ENCODE data around the gene HOMER3.
"Not testable (repeated sequence)": the region's sequence is repeated elsewhere in the genome, so short reads cannot be mapped to it uniquely, and the experiment has no call there.

The HOMER3 gene

GRCh38 chr19:18922228-18922985 is 18.6 kb downstream of the HOMER3 start:
- DNase-seq = no peak

DNA sequence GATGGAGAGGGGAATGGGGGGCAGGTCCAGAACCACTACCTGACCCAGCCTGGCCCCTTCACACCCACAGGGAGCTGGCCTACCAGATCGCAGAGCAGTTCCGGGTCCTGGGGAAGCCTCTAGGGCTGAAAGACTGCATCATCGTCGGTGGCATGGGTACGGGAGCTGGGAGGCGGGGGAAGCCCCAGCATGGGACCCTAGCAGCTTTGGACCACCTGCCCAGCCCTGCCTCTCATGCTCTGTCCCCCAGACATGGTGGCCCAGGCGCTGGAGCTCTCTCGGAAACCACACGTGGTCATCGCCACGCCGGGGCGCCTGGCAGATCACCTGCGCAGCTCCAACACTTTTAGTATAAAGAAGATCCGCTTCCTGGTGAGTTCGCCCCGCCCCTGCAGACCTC is 19.4 kb downstream of the HOMER3 start:
- DNase-seq = no peak

GRCh38 chr19:18920400-18920799 is 20.6 kb downstream of the HOMER3 start:
- no peak for DNase-seq

DNA sequence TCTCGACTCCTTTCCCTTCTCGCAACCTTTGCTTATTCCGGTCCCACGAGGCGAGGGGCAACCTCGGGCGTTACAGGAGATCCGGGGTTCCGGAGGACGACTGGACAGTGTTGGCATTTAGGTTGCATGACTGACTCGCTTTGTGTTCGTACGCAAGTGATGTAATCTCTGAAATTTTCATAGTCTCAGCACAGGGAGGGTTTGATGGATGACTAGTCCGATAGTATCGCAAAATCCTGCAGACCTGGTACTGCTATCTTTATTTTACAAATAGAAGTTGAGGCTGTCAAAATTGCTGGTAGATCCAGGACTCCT is 21.2 kb downstream of the HOMER3 start:
- no peak for DNase-seq

DNA sequence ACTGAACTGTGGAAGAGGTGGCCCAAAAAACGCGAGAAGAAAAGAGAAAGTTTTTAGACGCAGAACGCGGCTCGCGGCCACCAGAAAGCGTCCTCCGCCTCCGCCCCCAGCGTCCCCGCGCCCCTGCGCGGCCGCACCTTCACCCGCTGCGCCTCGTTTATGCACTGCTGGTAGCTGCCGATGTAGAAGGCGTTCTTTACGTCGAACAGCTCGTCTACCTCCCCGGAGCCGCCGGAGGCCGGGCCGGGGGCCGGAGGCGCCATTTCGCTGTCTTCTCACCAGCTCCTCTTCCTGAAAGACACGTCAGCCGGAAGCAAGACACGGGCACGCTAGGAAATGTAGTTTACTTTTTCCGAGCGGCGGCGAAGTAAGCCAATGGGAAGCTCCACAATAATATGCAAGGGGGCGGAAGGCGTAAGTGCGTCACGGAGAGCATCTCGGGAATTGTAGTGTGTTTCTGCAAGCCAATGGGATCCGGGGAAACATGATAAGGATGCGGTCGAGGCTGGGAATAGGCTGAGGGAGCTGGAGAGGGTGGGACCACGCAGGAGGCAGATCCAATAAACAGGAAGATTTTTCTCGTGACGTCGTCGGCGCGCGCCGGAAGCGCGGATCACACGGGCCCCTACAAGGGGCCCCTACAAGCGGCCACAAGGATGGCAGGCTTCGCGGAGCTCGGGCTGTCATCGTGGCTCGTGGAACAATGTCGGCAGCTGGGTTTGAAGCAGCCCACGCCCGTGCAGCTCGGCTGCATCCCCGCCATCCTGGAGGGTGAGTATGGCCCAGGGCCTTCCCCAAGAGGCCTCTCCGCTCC is 21.7 kb downstream of the HOMER3 start, which contains the start of the genes COPE and DDX49:
TSS of gene COPE (minus strand) at position 302 of the 814 bp plus-strand sequence. CDS start at position 263, 39 bp downstream.
TSS of gene DDX49 (plus strand) at position 630 of the 814 bp plus-strand sequence. CDS start at position 657, 27 bp downstream.
- DNase-seq = peak; percentile 98

DNA sequence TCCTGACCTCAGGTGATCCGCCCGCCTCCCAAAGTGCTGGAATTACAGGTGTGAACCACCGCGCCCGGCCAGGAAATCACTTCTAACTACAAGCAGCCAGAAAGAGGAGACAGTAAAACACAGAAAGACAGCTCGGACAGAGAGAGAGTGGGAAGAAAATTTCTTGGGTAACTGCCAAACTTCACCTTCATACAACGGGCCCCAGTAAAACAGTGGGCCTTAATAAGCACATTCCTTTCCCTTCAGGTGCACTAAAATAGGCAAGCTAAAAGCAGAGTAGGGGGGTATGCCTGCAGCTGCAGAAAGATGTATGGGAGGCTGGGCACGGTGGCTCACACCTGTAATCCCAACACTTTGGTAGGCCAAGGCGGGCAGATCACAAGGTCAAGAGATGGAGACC is 23.4 kb downstream of the HOMER3 start:
- not testable (repeated sequence) for DNase-seq

DNA sequence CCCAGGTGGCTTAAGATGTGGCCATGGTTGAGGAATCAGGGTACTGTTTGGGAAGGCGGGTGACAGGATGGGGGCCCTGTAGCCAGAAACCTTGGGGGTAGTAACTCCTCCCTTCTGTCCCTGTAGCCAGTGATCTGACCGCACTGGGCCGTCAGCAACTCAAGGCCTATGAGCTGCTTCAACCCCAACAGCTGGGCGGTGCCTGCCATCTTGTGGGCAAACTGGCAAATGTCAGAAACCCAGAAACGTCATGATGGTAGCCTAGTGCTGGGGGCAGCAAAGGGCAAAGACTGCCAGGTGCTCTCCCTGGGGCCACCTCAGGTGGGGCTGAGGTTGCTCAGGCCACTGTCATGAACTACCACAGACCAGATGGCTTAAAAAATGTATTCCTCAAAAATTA is 25.4 kb downstream of the HOMER3 start:
- DNase-seq = peak; percentile 37

DNA sequence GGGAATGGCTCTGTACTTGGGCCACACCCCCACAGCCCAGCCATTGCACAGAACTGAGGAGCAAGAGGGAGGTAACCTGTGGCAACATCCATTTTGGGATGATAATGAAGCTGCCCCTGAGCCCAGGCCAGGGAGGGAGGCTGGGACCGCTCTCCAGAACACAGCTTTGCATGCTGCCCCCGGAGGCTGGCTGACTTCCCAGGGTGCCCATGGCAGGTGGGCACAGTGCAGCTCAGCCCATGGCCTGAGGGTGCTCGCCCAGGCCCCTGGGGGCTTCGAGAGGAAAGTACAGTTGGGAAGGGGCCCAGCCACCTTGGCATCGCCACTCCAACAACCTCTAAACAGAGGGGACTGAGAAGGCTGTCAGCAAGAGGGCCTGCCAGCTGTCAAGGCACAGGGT is 27.6 kb downstream of the HOMER3 start:
- no peak for DNase-seq

GRCh38 chr19:18912933-18913332 is 28.1 kb downstream of the HOMER3 start:
- no peak for DNase-seq

GRCh38 chr19:18910801-18911436 is 30.1 kb downstream of the HOMER3 start:
- DNase-seq = no peak

GRCh38 chr19:18910010-18910409 is 31.0 kb downstream of the HOMER3 start:
- no peak for DNase-seq

DNA sequence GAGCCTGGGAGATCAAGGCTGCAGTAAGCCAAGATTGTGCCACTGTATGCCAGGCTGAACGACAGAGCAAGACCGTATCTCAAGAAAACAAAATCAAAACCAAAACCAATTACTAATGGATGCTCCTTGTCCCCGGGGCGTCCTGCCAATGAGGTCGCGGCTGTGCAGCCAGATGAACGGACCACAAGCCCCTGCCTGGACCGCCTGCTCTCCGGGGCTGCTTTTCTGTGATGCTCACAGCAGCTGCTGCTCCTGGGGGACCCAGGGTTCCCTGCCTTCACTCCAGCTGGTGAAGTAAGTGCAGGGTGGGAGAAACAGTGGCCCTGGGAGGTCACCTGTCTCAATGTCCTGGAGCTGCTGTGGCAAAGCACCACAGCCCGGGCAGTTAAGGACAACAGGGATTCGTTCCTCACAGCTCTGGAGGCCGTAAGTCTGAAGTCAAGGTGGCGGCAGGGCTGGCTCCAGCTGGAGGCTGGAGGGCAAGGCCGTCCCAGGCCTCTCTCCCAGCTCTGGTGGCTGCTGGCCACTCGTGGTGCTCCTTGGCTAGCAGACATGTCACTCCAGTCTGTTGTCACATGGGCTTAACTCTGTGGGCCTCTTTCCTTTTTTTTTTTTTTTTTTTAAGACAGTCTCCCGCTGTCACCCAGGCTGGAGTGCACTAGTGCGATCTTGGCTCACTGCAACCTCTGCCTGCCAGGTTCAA is 31.9 kb downstream of the HOMER3 start:
- no peak for DNase-seq

- no peak for DNase-seq
Measured at GRCh38 chr19:18906605-18907519, 34.2 kb downstream of the HOMER3 start.

DNA sequence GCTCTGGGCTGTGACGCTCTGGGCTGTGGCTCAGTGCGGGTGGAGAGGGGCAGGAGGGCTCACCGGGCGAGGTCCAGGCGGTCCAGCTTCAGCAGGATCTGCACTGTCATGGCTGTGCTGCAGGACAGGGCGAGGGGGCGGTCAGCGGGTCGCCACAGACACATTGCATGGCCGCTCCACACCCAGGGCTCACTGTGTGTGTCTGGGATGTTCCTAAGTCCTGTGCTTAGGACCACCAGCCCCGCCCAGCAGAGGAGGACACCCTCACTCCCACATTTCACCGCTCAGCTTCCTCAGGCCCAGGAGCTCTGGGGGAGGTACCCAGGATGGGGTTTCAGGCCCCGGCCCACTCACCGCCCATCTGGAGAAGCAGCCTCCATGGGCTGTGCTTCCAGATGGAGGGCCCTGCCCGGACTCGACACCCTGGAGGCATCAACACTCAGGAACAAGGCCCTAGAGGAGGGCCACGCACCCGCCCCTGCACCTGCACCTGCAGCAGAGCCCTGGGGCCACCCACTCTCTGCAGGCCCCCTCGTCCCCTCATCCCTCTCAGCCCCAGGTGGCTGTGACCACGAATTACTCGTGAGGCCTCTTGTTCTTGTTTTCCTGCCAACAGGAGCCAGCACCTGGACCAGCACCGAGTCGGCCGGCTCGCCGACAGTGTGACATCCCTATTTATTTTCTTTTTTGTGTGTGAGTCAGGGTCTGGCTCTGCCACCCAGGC is 35.3 kb downstream of the HOMER3 start:
- no peak for DNase-seq

- DNase-seq = no peak
Measured at GRCh38 chr19:18905058-18905456, 36.0 kb downstream of the HOMER3 start.

- DNase-seq = no peak
Measured at GRCh38 chr19:18904334-18905057, 36.5 kb downstream of the HOMER3 start.

GRCh38 chr19:18903156-18904037 is 37.6 kb downstream of the HOMER3 start:
- DNase-seq = no peak

DNA sequence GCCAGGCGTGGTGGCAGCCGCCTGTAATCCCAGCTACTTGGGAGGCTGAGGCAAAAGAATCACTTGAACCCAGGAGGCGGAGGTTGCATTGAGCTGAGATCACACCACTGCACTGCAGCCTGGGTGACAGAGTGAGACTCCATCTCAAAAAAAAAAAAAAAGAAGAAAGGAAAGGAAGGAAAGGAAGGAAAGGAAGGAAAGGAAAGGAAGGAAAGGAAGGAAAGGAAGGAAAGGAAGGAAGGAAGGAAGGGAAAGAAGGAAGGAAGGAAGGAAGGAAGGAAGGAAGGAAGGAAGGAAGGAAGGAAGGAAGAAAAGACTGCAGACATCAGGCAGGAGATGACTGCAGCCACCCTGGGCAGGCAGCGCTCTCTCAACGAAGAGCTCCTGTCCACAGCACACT is 38.5 kb downstream of the HOMER3 start:
- DNase-seq = not testable (repeated sequence)

- DNase-seq = no peak
Measured at GRCh38 chr19:18901491-18901890, 39.5 kb downstream of the HOMER3 start.

Data from activated naive CD4-positive, alpha-beta T cell treated with Interleukin-2 at 50 U/mL for 16 hours (primary cell).